Superior temporal gyrus (tissue), 1 donor: ENCODE measurements around the gene LCLAT1.
"Not testable (repeated sequence)": the region's sequence is repeated elsewhere in the genome, so short reads cannot be mapped to it uniquely, and the experiment has no call there.

Experiments
- DNase-seq: peaks from one replicate; pipeline ENCODE4 v3.0.0-alpha.2; 2016; ENCODE audit errors: extremely low spot score

LCLAT1 gene

GRCh38 chr2:30643013-30643412 lies 196.0 kb downstream of the LCLAT1 start:
- DNase-seq: not testable (repeated sequence)

GRCh38 chr2:30643674-30644073 lies 196.6 kb downstream of the LCLAT1 start:
- DNase-seq: no peak

GRCh38 chr2:30645081-30645744 lies 198.2 kb downstream of the LCLAT1 start:
- DNase-seq: no peak

GRCh38 chr2:30645745-30646119 lies 198.7 kb downstream of the LCLAT1 start:
- no peak for DNase-seq

GRCh38 chr2:30647752-30648457 lies 200.9 kb downstream of the LCLAT1 start:
- no peak for DNase-seq

- DNase-seq: no peak
These were observed 202.2 kb downstream of the LCLAT1 start for GRCh38 chr2:30649278-30649677.

- DNase-seq: no peak
These were observed 202.8 kb downstream of the LCLAT1 start for GRCh38 chr2:30649828-30650227.

- no peak for DNase-seq
These were observed 205.3 kb downstream of the LCLAT1 start for GRCh38 chr2:30652271-30652915.

GRCh38 chr2:30653847-30654246 lies 206.8 kb downstream of the LCLAT1 start:
- DNase-seq: no peak

- DNase-seq: no peak
These were observed 207.4 kb downstream of the LCLAT1 start for GRCh38 chr2:30654404-30654803.

GRCh38 chr2:30655211-30655610 lies 208.2 kb downstream of the LCLAT1 start:
- no peak for DNase-seq

- DNase-seq: no peak
These were observed 208.6 kb downstream of the LCLAT1 start for GRCh38 chr2:30655660-30656059.

- no peak for DNase-seq
These were observed 209.0 kb downstream of the LCLAT1 start for GRCh38 chr2:30656079-30656478.

- DNase-seq: no peak
These were observed 214.4 kb downstream of the LCLAT1 start for GRCh38 chr2:30661173-30662107.

GRCh38 chr2:30662268-30663131 lies 215.5 kb downstream of the LCLAT1 start:
- DNase-seq: no peak

- no peak for DNase-seq
These were observed 216.3 kb downstream of the LCLAT1 start for GRCh38 chr2:30663321-30663720.

GRCh38 chr2:30663806-30664205 lies 216.8 kb downstream of the LCLAT1 start:
- DNase-seq: no peak

- DNase-seq: no peak
These were observed 217.8 kb downstream of the LCLAT1 start for GRCh38 chr2:30664761-30665358.

- DNase-seq: no peak
These were observed 218.8 kb downstream of the LCLAT1 start for GRCh38 chr2:30665761-30666265.

- no peak for DNase-seq
These were observed 219.3 kb downstream of the LCLAT1 start for GRCh38 chr2:30666266-30666874.
